GM23248 (cell line): ENCODE results near the gene VTCN1.

Source experiments
- EZH2 ChIP-seq: fragments of 200-600 bp; sonication (generic); IDR thresholded peaks from 2 replicates; pipeline ENCODE4 v1.6.1; 2018; ENCODE audit warnings: antibody characterized with exemption, mild to moderate bottlenecking; ENCODE audit not compliant: insufficient read depth, poor library complexity, severe bottlenecking
- EZH2phosphoT487 ChIP-seq: fragments of 200-600 bp; sonication (generic); IDR thresholded peaks from 2 replicates; pipeline ENCODE4 v1.6.1; 2018; ENCODE audit warnings: antibody characterized with exemption, moderate library complexity, mild to moderate bottlenecking, low read depth; ENCODE audit not compliant: insufficient read depth

GRCh38 chr1:117162816-117163215, 47.9 kb downstream of the VTCN1 start:
- TF ChIP-seq EZH2 (no peak), EZH2phosphoT487 (no peak)
